ENCODE measurements around the gene MYRIP.

Gene MYRIP

DNA sequence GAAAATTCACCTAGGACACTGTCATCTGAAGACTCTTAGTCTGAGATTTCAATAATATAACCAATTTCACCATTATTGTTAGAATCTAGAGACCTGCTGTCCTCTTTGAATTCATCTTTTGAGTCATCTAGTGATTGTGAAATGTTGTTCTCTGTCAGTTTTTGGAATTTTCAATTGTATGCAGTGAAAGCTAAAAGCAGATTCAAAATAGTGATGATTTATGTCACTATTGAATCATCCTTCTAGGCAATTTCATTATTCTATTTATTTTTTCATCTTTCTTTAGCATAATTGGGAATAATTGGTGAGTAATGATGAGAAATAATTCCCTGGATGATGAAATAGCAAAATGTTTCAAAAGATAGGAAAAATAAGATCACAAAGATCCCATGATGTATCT lies 398.4 kb downstream of the MYRIP start:
- H3K27ac ChIP-seq = no peak overlapping the region
- TF ChIP-seq ZFX (IDR thresholded peaks at IDR 0.05) = no peak
- no peak for TF ChIP-seq CTCF (conservative IDR thresholded peaks at IDR 0.05)

GRCh38 chr3:40208251-40208650 lies 398.8 kb downstream of the MYRIP start:
- TF ChIP-seq CTCF (conservative IDR thresholded peaks at IDR 0.05) = no peak
- no peak for TF ChIP-seq ZFX (IDR thresholded peaks at IDR 0.05)

GRCh38 chr3:40211579-40211978 lies 402.2 kb downstream of the MYRIP start:
- H3K27ac ChIP-seq = no peak overlapping the region
- TF ChIP-seq CTCF (conservative IDR thresholded peaks at IDR 0.05) (no peak), ZFX (IDR thresholded peaks at IDR 0.05) (no peak)

More at GRCh38 chr3:40208251-40208650, 398.8 kb downstream of the MYRIP start:
- H3K27ac ChIP-seq = no peak overlapping the region

DNA sequence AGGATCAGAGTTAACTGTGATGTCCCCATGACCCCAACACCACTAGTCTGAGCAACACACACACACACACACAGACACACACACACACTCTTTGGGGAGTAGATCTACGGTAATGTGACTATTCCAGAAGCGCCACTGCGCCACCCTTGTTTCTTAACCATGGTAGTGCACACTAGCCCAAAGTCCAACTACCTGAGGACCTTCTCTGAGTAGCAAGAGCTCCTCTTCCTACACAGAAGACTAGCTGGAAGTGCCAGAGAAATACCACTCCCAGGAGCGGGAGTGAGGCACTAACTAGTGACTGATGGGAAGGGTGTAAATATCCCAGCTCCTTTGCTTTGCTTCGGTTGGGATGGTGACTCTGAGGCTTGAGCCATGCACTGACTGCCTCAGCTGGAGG lies 404.1 kb downstream of the MYRIP start:
- TF ChIP-seq ZFX (IDR thresholded peaks at IDR 0.05) (no peak), CTCF (conservative IDR thresholded peaks at IDR 0.05) (no peak)
- H3K27ac ChIP-seq = no peak overlapping the region

DNA sequence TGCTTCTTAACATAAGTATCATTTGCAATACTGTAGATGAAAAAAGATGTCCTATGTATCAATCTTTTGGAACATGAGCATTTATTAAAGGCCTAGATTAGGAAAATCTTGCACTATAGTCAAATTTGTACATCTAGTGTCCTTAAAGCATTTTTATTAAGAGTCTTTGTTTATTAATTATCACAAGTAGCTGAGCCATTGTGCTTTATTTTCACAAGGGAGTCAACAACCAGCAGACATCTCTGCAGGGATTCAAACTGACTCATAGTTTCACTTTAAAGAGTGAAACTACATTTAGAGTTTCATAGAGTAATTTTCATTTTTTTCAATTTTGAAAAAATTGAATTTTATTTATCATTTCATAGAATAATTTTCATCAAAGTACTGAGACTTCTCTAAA lies 405.6 kb downstream of the MYRIP start:
- H3K27ac ChIP-seq = no peak overlapping the region
- no peak for TF ChIP-seq ZFX (IDR thresholded peaks at IDR 0.05)
- no peak for TF ChIP-seq CTCF (conservative IDR thresholded peaks at IDR 0.05)

- TF ChIP-seq CTCF (conservative IDR thresholded peaks at IDR 0.05) (no peak), ZFX (IDR thresholded peaks at IDR 0.05) (no peak)
These were observed 407.1 kb downstream of the MYRIP start for GRCh38 chr3:40216471-40216870.

DNA sequence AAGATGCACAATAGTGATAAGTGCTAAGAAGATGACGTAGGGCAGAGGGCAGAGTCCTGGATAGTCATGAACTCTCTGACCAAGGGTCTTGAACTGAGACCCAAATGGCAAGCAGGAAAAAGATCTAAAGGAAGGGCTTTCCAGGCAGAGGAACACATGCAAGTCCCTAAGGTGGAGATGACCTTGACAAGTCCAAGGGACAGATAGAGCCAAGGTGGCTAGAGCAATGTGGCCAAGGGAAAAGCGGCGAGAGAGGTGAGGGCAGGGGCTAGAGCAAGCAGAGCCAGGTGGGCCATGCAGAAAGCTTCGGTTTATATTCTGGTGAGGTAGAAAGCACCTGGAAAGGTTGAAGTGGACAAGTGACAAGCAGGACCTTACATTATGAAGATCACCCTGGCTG lies 414.4 kb downstream of the MYRIP start:
- TF ChIP-seq ZFX (IDR thresholded peaks at IDR 0.05) (no peak), CTCF (conservative IDR thresholded peaks at IDR 0.05) (no peak)
- H3K27ac ChIP-seq = no peak overlapping the region

More at GRCh38 chr3:40216471-40216870, 407.1 kb downstream of the MYRIP start:
- no peak overlapping the region for H3K27ac ChIP-seq

Measured in C4-2B (cell line).